HG03460 (cell line): ENCODE results near the gene FASLG.

Experiments used
- ATAC-seq: cut with Tn5 transposase; IDR thresholded peaks from one replicate; pipeline ENCODE4 v1.9.1; 2021; ENCODE audit not compliant: unreplicated experiment

Gene FASLG

GRCh38 chr1:172642970-172643369, 15.9 kb upstream of the FASLG start:
- ATAC-seq: no peak

GRCh38 chr1:172646653-172647052, 12.2 kb upstream of the FASLG start:
- no peak for ATAC-seq

GRCh38 chr1:172647110-172647564, 11.8 kb upstream of the FASLG start:
- no peak for ATAC-seq

- no peak for ATAC-seq
Observed at GRCh38 chr1:172647987-172648386, 10.9 kb upstream of the FASLG start.

GRCh38 chr1:172650474-172651193, 8.3 kb upstream of the FASLG start:
- ATAC-seq: no peak

GRCh38 chr1:172653015-172653709, 5.7 kb upstream of the FASLG start:
- ATAC-seq: no peak

- no peak for ATAC-seq
Observed at GRCh38 chr1:172654535-172654934, 4.4 kb upstream of the FASLG start.

- no peak for ATAC-seq
Observed at GRCh38 chr1:172656576-172656975, 2.3 kb upstream of the FASLG start.

GRCh38 chr1:172657586-172657985, 1.3 kb upstream of the FASLG start:
- no peak for ATAC-seq

- ATAC-seq: no peak
Observed at GRCh38 chr1:172661107-172661506, 2.2 kb downstream of the FASLG start.

- ATAC-seq: peak; percentile 95
Observed at GRCh38 chr1:172662464-172663109, 3.7 kb downstream of the FASLG start.

GRCh38 chr1:172663732-172664131, 4.8 kb downstream of the FASLG start:
- no peak for ATAC-seq

GRCh38 chr1:172668097-172668496, 9.2 kb downstream of the FASLG start:
- ATAC-seq: no peak

GRCh38 chr1:172669011-172669410, 10.1 kb downstream of the FASLG start:
- no peak for ATAC-seq

- ATAC-seq: no peak
Observed at GRCh38 chr1:172670316-172670715, 11.4 kb downstream of the FASLG start.

GRCh38 chr1:172670791-172671190, 11.9 kb downstream of the FASLG start:
- ATAC-seq: no peak

- ATAC-seq: no peak
Observed at GRCh38 chr1:172671591-172671990, 12.7 kb downstream of the FASLG start.

- no peak for ATAC-seq
Observed at GRCh38 chr1:172672720-172673119, 13.8 kb downstream of the FASLG start.

GRCh38 chr1:172673761-172674160, 14.9 kb downstream of the FASLG start:
- no peak for ATAC-seq

GRCh38 chr1:172674831-172675613, 16.1 kb downstream of the FASLG start:
- ATAC-seq: no peak
